Omental fat pad (tissue), 4 donors: ENCODE results near the gene FAM83E. TPM values are rescaled to one million over a fixed set of nuclear protein-coding genes. Genes with fewer than 3 reads are reported as not detected.

Experiments used
- ATAC-seq: fragments of 150-250 bp; one replicate; pipeline ENCODE4 v1.9.1; 2016; ENCODE audit warnings: mild to moderate bottlenecking, moderate library complexity; ENCODE audit not compliant: low FRiP score
- DNase-seq: peaks from one replicate; pipeline ENCODE4 v3.0.0-alpha.2; 2019; ENCODE audit warnings: low spot score
- CTCF ChIP-seq, 3 donors: fragments of 450-650 bp; IDR thresholded peaks; one replicate each; pipeline ENCODE4 v1.5.1; 2016 to 2017; ENCODE audit warnings: antibody characterized with exemption in 3 of 3, mild to moderate bottlenecking in 3 of 3, moderate library complexity in 2 of 3
- total RNA-seq, 4 donors: library from RNA; depleted of rRNA; stranded (reverse); fragments of >200 nt; gene quantifications; one replicate each; pipeline ENCODE4 v1.1.0, GENCODE V29; 2016

Gene FAM83E
- total RNA-seq, 4 donors from 2014 or later: 0.47 to 1.3 TPM; not detected in 2

GRCh38 chr19:48646722-48647216, 31.9 kb upstream of the FAM83E start:
- no peak for ATAC-seq
- DNase-seq: no peak
- no peak for TF ChIP-seq CTCF (IDR thresholded peaks at IDR 0.05)

DNA sequence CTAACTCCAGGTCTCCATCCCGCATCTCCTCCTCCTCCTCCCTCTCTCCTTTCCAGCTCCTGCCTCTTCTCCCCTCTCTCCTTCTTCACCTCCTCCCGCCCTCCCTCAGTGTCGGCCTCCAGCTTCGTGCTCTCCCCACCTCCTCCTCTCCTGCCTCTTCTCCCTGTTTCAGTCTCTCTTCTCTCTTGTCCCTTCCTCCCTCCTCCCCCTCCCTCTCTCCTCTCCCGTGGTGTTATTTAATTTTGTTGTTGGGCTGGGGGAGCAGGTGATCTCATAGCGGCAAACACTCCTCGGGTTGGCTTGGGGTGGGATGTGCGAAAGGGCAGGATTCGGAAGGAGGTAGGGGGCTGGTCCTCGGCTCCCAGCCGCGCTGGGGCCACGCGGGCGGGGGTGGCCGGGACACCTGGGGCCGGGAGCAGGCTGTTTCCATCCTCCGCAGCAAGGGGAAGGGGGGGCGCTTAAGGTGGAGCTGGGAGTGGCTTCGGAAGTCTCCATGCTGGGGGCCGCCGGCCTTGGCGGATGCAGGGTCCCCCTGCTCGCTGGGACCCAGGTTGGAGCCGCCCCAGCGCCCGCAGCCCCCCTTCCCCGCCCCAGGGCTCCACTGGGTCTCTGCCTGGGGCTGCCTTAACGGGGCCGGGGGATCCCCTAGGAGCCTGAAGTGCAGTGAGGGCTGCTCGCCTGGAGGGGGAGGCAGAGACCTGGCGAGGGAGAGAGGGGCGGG, 31.3 kb upstream of the FAM83E start, which contains the start of gene CA11:
Gene CA11, minus strand, starts transcription at position 187 of the 721 bp plus-strand sequence. CDS start 555 bp downstream, outside the sequence.
- DNase-seq (peak; percentile 83), ATAC-seq (peak; percentile 91)
- peak in 2 of 3 donors; percentile 23 to 36 for TF ChIP-seq CTCF (IDR thresholded peaks at IDR 0.05)

- peak; percentile 2 for ATAC-seq
- no peak for TF ChIP-seq CTCF (IDR thresholded peaks at IDR 0.05)
- no peak for DNase-seq
Observed at GRCh38 chr19:48645620-48646000, 30.7 kb upstream of the FAM83E start.

DNA sequence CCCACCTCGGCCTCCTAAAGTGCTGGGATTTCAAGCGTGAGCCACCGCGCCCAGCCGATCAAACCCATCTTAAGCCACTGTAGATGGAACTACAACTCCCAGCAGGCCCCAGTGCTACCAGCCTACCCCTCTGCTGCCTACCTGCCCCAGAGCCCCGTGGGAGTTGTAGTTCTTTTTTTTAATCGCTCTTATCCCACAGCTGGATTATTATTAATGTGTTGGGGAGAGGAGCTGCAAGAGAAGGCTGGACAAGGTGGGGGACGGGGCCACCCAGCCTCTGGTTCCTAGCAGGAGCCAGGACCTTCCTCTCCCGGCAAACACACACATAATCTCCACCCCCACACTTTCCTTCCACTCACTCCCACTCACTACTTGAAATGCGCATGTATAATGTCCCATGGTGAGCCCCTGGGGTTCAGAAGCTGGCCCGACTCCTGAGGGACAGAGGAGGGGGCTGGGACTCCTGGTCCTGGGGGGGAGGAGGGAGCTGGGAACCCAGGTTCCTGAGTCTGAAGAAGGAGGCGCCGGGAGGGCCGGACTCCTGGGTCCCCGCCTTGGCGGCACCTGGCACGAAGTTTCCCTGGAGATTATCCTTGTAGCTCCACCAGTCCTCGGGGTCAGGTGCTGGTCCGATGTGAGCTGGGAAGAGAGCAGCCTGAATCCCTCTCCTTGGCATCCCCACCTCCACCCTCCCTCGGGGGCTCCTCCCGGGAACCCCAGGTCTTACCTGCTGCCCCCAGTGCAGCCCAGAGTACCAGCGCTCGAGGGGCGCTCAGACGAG, 30.2 kb upstream of the FAM83E start:
- TF ChIP-seq CTCF (IDR thresholded peaks at IDR 0.05): no peak

GRCh38 chr19:48644355-48644754, 29.5 kb upstream of the FAM83E start:
- no peak for TF ChIP-seq CTCF (IDR thresholded peaks at IDR 0.05)
- ATAC-seq: no peak
- DNase-seq: no peak

More for the DNA sequence above, 30.2 kb upstream of the FAM83E start:
- peak; percentile 72 for ATAC-seq
- peak; percentile 58 for DNase-seq

DNA sequence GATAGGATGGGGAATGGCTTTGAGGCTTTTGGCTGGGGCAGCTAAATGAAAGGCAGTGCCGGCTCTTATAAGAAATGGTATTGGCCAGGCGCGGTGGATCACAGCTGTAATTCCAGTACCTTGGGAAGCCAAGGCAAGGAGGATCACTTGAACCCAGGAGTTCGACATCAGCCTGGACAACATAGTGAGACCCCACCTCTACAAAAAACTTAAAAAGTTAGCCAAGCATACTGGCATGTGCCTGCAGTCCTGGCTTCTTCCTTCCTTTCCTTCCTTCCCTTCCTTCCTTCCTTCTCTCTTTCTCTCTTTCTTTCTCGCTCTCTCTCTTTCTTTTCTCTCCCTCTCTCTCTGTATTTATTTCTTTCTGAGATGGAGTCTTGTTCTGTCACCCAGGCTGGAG, 28.0 kb upstream of the FAM83E start:
- DNase-seq: no peak
- no peak for ATAC-seq
- no peak for TF ChIP-seq CTCF (IDR thresholded peaks at IDR 0.05)
